Activated naive CD4-positive, alpha-beta T cell treated with anti-CD3 and anti-CD28 coated beads, Interleukin-2, amount 50 U/mL, for 16 hours (primary cell): ENCODE results near the gene SCN9A.
"Not testable (repeated sequence)": the region's sequence is repeated elsewhere in the genome, so short reads cannot be mapped to it uniquely, and the experiment has no call there.

ENCODE experiments used
- DNase-seq: peaks from one replicate; pipeline ENCODE4 v3.0.0-alpha.2; 2020

Gene SCN9A

GRCh38 chr2:166239548-166239947 is 136.2 kb downstream of the SCN9A start:
- no peak for DNase-seq

GRCh38 chr2:166238176-166238575 is 137.6 kb downstream of the SCN9A start:
- DNase-seq, result no peak

- no peak for DNase-seq
These were observed 141.5 kb downstream of the SCN9A start for GRCh38 chr2:166234112-166234846.

GRCh38 chr2:166233244-166233643 is 142.5 kb downstream of the SCN9A start:
- no peak for DNase-seq

- no peak for DNase-seq
These were observed 145.0 kb downstream of the SCN9A start for GRCh38 chr2:166230724-166231070.

GRCh38 chr2:166230024-166230723 is 145.6 kb downstream of the SCN9A start:
- no peak for DNase-seq

GRCh38 chr2:166229678-166230023 is 146.1 kb downstream of the SCN9A start:
- DNase-seq, result no peak

- no peak for DNase-seq
These were observed 151.5 kb downstream of the SCN9A start for GRCh38 chr2:166224197-166224596.

GRCh38 chr2:166223298-166223697 is 152.4 kb downstream of the SCN9A start:
- DNase-seq, result no peak

GRCh38 chr2:166211079-166211478 is 164.7 kb downstream of the SCN9A start:
- no peak for DNase-seq

- not testable (repeated sequence) for DNase-seq
These were observed 165.8 kb downstream of the SCN9A start for GRCh38 chr2:166209944-166210343.

- not testable (repeated sequence) for DNase-seq
These were observed 166.4 kb downstream of the SCN9A start for GRCh38 chr2:166209367-166209766.

- not testable (repeated sequence) for DNase-seq
These were observed 169.6 kb downstream of the SCN9A start for GRCh38 chr2:166206153-166206552.

GRCh38 chr2:166202778-166203177 is 173.0 kb downstream of the SCN9A start:
- DNase-seq, result no peak

- no peak for DNase-seq
These were observed 178.3 kb downstream of the SCN9A start for GRCh38 chr2:166197446-166197845.

- no peak for DNase-seq
These were observed 182.3 kb downstream of the SCN9A start for GRCh38 chr2:166193407-166193806.

- no peak for DNase-seq
These were observed 187.7 kb downstream of the SCN9A start for GRCh38 chr2:166188084-166188483.

GRCh38 chr2:166184789-166185188 is 191.0 kb downstream of the SCN9A start:
- no peak for DNase-seq

- DNase-seq, result no peak
These were observed 194.0 kb downstream of the SCN9A start for GRCh38 chr2:166181813-166182154.

- no peak for DNase-seq
These were observed 194.6 kb downstream of the SCN9A start for GRCh38 chr2:166180951-166181812.

GRCh38 chr2:166179201-166179600 is 196.5 kb downstream of the SCN9A start:
- DNase-seq, result no peak

- no peak for DNase-seq
These were observed 202.5 kb downstream of the SCN9A start for GRCh38 chr2:166173263-166173662.

- DNase-seq, result no peak
These were observed 204.5 kb downstream of the SCN9A start for GRCh38 chr2:166171216-166171615.

GRCh38 chr2:166170356-166170755 is 205.4 kb downstream of the SCN9A start:
- DNase-seq, result no peak
